ENCODE data around the gene SMYD3.

GRCh38 chr1:246295340-246295739 is 211.7 kb downstream of the SMYD3 start:
- TF ChIP-seq CTCF (IDR thresholded peaks at IDR 0.05; ENCODE audit: poor library complexity) (no peak), EZH2 (IDR thresholded peaks at IDR 0.05; ENCODE audit: borderline replicate concordance) (no peak)

All from hepatocyte (in vitro differentiated cells).